HG02943 (cell line): Measurements from ENCODE around the gene PCSK4.
"Not testable (repeated sequence)": the region's sequence is repeated elsewhere in the genome, so short reads cannot be mapped to it uniquely, and the experiment has no call there.

ENCODE experiments used
- ATAC-seq: cut with Tn5 transposase; IDR thresholded peaks from one replicate; pipeline ENCODE4 v1.9.1; 2021; ENCODE audit warnings: mild to moderate bottlenecking, low read depth, moderate library complexity; ENCODE audit not compliant: unreplicated experiment

Gene PCSK4

GRCh38 chr19:1522838-1523237, 32.7 kb upstream of the PCSK4 start:
- ATAC-seq: no peak

- ATAC-seq: no peak
These were observed 31.9 kb upstream of the PCSK4 start for GRCh38 chr19:1522061-1522460.

- no peak for ATAC-seq
These were observed 31.5 kb upstream of the PCSK4 start for GRCh38 chr19:1521636-1522035.

GRCh38 chr19:1520203-1520780, 30.1 kb upstream of the PCSK4 start:
- no peak for ATAC-seq

GRCh38 chr19:1519802-1520201, 29.7 kb upstream of the PCSK4 start:
- not testable (repeated sequence) for ATAC-seq

- ATAC-seq: no peak
These were observed 28.3 kb upstream of the PCSK4 start for GRCh38 chr19:1518471-1518870.

GRCh38 chr19:1516395-1516753, 26.2 kb upstream of the PCSK4 start:
- no peak for ATAC-seq

GRCh38 chr19:1514986-1515721, 25.0 kb upstream of the PCSK4 start:
- no peak for ATAC-seq

GRCh38 chr19:1514295-1514661, 24.1 kb upstream of the PCSK4 start:
- ATAC-seq: no peak

GRCh38 chr19:1513499-1514294, 23.5 kb upstream of the PCSK4 start:
- ATAC-seq: no peak

- ATAC-seq: no peak
These were observed 22.7 kb upstream of the PCSK4 start, which contains the start of gene ADAMTSL5 for GRCh38 chr19:1512671-1513498. Gene ADAMTSL5 (minus strand): TSS chr19:1513019. CDS start chr19:1510943, 2,076 bp downstream.

GRCh38 chr19:1511318-1512317, 21.5 kb upstream of the PCSK4 start:
- ATAC-seq: no peak

- ATAC-seq: no peak
These were observed 20.7 kb upstream of the PCSK4 start for GRCh38 chr19:1510807-1511206.

- ATAC-seq: no peak
These were observed 20.3 kb upstream of the PCSK4 start for GRCh38 chr19:1510442-1510806.

- no peak for ATAC-seq
These were observed 19.7 kb upstream of the PCSK4 start for GRCh38 chr19:1509602-1510441.

- ATAC-seq: no peak
These were observed 18.3 kb upstream of the PCSK4 start for GRCh38 chr19:1508507-1508856.

- no peak for ATAC-seq
These were observed 17.8 kb upstream of the PCSK4 start for GRCh38 chr19:1507763-1508506.

- ATAC-seq: no peak
These were observed 17.1 kb upstream of the PCSK4 start for GRCh38 chr19:1507192-1507660.
